Stimulated activated CD8-positive, alpha-beta memory T cell treated with anti-CD3 and anti-CD28 coated beads, Interleukin-12 subunit alpha, Interleukin-12 subunit beta, amount 100 ng/mL, for 24 hours (primary cell): Measurements from ENCODE around the gene RAC2.
A peak's percentile ranks its signal among the peaks of the same experiment; 100 is the strongest.

Source experiments
- DNase-seq: peaks from one replicate; pipeline ENCODE4 v3.0.0-alpha.2; 2020; ENCODE audit errors: extremely low read depth

The RAC2 gene

DNA sequence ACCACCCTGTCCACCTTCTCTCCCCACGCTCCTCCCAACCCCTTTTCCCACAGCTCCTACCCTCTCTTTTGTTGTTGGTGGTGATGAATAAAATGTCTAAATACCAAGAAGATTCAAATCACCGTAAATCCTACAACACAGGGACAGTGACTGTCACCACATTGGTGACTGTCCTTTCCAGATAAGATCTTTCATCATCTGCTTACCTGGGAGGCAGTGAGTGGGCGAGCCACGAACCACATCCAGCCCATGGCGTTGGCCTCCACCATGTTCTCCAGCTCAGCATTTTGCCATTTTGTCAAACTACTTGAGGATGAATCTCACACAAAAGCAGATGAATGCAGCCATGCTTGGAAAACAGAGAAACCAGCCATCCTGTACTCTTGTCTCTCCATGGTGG lies 31.6 kb upstream of the RAC2 start:
- no peak for DNase-seq

DNA sequence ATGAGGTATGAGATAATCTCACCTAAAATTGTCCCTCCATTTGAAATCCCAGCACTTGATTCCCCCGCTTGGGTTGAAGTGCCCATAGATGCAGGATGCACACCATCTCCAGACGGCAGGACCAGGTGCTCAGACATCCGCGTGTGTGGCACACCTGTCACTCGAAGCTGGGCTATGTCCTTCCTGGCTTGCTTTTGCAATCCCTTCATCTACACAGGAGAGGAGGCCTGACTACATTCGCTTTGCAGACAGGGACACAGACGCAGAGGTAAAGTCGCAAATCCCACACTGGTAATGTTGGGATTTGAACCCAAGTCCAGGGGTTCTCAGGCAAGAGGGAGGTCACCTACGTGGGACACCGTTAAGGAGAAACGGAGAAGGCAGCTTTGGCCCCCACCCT lies 31.1 kb upstream of the RAC2 start:
- no peak for DNase-seq

DNA sequence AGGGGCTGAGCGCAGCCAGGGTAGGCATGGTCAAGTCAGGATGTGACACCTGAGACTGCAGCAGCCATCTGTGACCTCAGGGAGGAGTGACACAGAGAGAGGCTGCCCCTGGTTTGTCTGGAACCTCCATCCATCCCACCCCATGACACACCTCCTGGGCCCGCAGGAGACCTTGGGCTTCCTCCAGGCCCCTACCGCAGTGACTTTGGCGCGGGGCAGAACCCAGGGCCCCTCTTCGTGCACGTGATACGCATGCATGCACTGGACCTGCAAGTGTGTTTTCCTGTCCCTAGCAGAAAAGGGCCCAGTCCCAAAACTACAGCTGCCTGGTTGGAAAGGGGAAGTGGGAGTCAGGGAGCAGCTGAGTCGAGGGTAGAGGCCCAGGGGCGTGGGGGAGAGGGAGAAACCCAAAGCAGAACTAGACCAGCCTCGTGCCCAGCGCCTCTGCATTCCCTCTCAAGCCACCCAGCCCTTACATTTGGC lies 30.4 kb upstream of the RAC2 start:
- DNase-seq: no peak

- no peak for DNase-seq
Measured at GRCh38 chr22:37273846-37274225, 29.8 kb upstream of the RAC2 start.

GRCh38 chr22:37273126-37273845 lies 29.2 kb upstream of the RAC2 start:
- DNase-seq: no peak

GRCh38 chr22:37270928-37271650 lies 27.0 kb upstream of the RAC2 start:
- no peak for DNase-seq

DNA sequence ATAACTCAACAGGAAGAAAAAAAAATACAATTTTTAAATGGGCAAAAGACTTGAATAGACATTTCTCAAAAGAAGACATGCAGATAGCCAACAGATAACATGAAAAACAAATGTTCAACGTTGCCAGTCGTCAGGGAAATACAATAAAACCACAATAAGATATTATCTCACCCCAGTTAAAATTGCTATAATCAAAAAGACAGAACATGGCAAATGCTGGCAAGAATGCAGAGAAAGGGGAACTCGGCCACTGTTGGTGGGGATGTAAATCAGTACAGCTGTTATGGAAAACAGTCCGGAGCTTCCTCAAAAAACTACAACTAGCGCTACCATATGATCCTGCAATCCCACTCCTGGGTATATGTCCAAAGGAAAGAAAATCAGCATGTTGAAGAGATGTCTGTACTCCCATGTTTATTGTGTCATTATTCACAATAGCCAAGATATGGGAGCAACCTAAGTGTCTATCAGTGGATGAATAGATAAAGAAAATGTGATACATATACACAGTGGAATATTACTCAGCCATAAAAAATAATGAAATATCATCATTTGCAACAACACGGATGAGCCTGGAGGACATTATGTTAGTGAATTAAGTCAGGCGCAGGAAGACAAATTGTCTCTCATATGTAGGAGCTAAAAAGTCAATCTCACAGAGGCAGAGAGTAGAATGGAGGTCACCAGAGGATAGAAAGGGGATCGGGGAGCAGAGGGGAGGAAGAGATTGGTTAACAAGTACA lies 26.0 kb upstream of the RAC2 start:
- DNase-seq: no peak

GRCh38 chr22:37267661-37268413 lies 23.8 kb upstream of the RAC2 start:
- DNase-seq: no peak

DNA sequence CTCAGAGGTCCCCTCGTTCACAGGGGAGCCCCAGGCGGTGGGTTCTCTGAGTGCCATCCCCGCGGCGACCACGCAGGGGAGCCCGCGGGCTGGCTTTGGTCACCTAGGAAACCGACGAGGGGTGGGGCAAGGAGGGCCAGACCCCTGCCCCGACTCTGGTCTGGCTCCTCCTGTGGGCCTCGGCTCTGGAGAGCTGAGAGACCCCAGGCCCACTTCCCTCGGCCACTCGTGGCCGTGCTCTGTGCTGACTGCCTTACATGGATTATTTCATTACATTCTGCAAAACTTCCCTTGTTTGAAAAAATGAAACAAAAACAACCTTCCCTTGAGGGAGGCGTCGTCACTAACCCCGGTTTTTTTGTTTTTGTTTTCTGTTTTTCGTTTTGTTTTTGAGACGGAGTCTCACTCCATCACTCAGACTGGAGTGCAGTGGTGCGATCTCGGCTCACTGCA lies 23.1 kb upstream of the RAC2 start:
- peak; percentile 39 for DNase-seq

DNA sequence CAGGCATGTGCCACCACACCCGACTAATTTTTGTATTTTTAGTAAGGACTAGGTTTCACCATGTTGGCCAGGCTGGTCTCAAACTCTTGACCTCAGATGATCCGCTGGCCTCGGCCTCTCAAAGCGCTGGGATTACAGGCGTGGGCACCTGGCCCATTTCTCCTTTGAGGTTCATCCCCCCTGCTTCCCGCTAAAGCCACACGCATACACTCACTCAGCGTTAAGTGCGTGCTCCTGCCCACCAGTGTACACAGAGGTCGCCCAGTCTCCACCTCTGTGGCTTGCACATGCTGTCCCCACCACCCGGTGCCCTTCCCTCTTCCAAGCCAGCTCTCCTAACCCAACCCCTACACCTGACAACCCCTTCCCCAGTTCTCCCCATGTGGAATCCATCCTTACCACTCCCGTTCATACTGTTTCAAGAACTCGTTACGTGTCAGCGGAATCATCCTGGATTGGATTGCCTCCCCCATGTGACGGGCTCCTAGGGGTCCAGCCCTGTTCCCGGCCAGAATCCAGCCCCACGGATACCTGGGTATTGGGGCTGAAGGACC lies 22.6 kb upstream of the RAC2 start:
- no peak for DNase-seq

DNA sequence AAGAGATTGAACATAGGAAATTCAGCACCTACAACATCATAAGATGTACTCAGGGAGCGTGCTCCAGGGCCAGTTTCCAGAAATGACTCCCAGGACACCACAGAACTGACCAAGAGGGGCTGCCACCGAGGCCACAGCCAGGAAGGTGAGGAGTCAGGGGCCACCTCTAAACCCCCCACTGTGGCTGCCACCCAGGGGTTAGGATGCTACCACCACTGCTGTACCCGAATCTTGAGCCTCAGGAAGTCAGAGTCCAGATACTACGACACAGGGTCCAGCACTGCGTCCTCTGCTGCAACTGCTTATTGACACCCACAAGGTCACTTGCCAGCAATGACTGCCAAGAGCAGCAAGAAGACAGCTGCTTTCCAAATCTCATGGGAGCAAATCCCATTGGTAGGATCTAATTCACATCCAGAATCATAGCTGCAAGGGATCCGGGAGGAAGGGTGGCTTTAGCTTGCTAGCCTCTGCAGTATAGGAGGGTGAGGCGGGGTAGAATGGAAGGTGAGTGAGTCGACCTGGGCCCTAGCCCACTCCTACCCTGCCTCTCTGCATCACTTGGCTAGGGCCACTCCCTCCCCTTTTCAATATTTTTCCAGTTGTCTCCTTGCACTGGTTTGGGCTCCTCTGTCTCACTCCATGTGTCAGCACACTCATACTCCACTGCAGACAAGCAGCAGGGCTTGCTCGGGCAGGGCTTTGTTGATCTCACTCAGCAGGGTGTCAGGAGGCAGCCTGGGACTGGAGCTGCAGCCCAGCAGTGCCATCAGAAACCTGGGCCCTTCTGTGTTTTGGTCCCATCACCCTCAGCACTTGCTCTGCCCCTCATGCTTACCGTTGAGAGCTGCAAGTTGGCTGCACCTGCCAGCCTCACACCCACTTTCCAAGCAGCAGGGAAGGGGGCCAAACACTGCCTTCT lies 20.2 kb upstream of the RAC2 start:
- DNase-seq: no peak

- DNase-seq: no peak
Measured at GRCh38 chr22:37262346-37262745, 18.3 kb upstream of the RAC2 start.

DNA sequence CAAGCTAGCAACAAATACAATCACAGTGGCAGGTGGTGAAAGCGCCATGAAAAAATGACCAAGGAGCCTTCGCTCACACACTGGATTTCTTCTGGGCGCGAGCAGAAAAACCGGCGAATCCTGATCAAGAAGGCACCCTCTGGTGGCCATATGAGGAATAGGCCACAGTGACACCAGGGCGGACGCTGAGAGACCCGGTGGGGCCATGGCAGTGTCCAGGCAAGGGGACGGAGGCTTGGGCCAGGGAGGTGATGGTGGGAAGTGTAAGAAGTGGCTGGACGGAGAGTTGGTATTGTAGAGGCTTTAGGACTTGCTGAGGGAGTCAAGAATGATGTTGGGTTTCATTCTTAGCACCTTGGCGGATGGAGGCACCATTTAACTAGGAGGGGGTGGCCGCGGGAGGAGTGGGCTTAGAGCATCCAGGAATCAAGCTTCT lies 16.9 kb upstream of the RAC2 start:
- no peak for DNase-seq

DNA sequence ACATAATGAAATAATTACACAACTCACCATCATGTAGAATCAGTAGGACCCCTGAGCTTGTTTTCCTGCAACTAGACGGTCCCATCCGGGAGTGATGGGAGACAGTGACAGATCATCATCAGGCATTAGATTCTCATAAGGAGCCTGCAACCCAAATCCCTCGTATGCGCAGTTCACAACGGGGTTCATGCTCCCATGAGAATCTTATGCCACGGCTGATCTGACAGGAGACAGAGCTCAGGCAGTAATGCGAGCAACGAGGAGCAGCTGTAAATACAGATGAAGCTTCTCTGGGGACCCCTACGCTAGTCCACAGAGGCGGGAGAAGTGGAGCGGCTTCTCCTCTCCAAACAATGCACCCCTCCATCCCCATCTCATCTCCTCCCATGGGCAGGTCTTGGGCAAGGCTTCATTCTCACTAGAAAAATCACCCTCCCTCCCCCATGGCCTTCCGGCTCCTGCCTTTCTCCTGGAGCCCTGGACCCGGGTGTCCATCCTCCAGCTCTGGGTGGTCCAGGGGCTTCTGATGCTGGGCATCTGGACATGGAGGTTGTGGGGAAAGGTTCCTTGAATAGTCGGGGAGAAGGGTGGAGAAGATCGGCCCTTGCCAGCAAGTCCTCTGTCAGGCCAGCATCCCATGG lies 16.2 kb upstream of the RAC2 start:
- DNase-seq: no peak

- no peak for DNase-seq
Measured at GRCh38 chr22:37259540-37260029, 15.5 kb upstream of the RAC2 start.

DNA sequence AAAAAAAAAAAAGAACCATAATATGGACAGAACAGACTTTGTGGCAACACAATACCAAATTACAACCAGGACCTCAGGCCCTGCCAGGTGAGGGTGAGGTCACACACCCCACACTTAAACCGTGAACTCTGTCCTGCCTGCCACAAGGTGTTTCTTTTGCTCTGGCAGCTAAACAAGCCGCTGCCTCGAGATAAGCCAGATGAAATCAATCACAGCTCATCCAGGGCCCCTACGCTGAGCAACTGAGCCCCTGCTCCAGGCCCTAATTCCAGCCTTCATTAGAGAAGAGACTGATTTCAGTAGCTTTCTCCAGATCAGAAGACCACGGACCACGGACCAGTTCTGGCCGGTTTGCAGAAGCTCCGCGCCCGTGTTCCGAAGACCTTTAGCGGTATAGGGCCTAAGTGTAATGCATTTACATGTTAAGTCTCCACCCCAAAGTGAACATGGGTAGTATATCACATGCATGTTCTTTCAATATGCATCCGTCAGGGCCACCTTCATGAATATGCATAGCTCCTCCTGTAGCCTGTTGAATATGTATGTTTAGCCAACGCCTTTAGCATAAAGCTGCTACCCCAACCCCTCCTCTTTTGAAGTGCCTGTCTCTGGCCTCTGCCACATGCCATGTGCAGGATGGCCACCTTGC lies 14.8 kb upstream of the RAC2 start:
- no peak for DNase-seq

- DNase-seq: no peak
Measured at GRCh38 chr22:37258005-37258752, 14.1 kb upstream of the RAC2 start.

GRCh38 chr22:37256075-37256726 lies 12.1 kb upstream of the RAC2 start:
- no peak for DNase-seq
